ENCODE measurements around the gene OR11H1.
"Not testable (repeated sequence)": the region's sequence is repeated elsewhere in the genome, so short reads cannot be mapped to it uniquely, and the experiment has no call there.

OR11H1 gene, protein sequence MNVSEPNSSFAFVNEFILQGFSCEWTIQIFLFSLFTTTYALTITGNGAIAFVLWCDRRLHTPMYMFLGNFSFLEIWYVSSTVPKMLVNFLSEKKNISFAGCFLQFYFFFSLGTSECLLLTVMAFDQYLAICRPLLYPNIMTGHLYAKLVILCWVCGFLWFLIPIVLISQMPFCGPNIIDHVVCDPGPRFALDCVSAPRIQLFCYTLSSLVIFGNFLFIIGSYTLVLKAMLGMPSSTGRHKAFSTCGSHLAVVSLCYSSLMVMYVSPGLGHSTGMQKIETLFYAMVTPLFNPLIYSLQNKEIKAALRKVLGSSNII

GRCh38 chr22:15527892-15528291 lies at the start of gene OR11H1:
OR11H1 (plus strand) TSS chr22:15528192; CDS start chr22:15528192, 0 bp downstream.
- not testable (repeated sequence) for DNase-seq

- DNase-seq, result not testable (repeated sequence)
Observed at GRCh38 chr22:15509967-15510366, 18.0 kb upstream of the OR11H1 start.

DNA sequence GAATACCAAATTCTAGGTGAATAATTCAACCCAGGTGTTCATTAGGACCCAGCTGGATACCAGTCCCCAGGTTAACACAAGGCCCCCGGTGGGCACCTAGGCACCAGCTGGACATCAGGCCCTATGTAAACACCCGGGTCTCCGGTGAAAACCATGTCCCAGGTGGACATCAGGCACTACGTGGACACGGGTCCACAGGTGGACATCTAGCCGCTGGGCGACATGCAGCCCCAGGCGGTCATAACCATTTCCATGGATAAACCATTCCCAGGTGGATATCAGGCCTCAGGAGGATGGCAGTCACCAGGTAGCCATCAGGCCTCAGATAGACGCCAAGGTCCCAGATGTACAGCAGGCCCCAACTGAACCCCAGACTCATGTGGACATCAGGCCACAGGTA lies 12.1 kb upstream of the OR11H1 start:
- not testable (repeated sequence) for DNase-seq

DNA sequence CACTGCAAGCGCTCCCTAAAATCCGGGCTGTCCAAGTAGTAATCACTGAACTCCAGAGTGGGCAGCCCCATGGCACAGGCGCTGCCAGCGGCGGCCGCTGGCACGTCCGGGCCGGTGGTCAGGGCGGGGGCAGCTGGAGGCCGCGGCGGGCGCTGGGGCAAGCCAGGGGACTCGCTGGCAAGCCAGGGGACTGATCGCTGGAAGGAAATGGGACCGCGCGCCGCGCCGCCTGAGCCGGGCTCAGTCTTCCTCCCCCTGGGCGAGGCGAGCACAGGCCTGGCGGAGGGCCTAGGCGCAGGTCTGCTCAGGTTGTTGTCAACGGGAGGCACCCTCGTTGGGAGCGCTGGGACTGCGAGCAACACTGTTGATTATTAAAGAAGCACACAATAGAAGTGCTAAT lies 25.8 kb downstream of the OR11H1 start:
- not testable (repeated sequence) for DNase-seq

GRCh38 chr22:15563461-15563860 lies 35.5 kb downstream of the OR11H1 start:
- not testable (repeated sequence) for DNase-seq

DNA sequence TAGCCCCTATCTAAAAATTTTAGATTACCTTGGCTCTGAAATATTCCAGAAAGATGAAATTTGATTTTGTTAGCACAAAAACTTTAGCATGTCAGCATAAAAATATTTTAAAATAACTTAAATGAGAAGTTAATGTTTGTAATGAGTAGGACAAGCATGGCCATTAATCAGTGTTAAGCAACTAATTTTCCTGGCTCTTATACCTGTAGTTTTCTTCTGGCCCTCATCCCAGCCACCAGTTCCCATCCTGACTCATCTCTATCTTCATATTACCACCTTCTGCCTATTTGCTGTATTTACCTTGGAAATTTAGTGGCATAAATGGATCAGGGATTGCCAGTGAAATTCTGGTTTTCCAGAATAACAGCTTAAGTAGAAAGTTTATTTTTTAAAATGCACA lies 37.1 kb downstream of the OR11H1 start:
- not testable (repeated sequence) for DNase-seq
